Adipocyte (in vitro differentiated cells): ENCODE data around the gene LBHD2.

Experiments used
- DNase-seq: peaks from one replicate; pipeline ENCODE4 v3.0.0-alpha.2; 2015; ENCODE audit warnings: low read depth
- H3K27me3 ChIP-seq: replicated peaks from 2 replicates; pipeline ENCODE4 v1.7.0; 2013; ENCODE audit warnings: mild to moderate bottlenecking, low read length, moderate library complexity; ENCODE audit not compliant: control insufficient read depth, insufficient read depth
- H3K36me3 ChIP-seq: 2 replicates; pipeline ENCODE4 v1.7.0; 2013; ENCODE audit warnings: low read length, mild to moderate bottlenecking, moderate library complexity; ENCODE audit not compliant: control insufficient read depth, insufficient read depth, severe bottlenecking
- H3K4me1 ChIP-seq: 2 replicates; pipeline ENCODE4 v1.7.0; 2013; ENCODE audit warnings: mild to moderate bottlenecking, low read length, moderate library complexity; ENCODE audit not compliant: control insufficient read depth, insufficient read depth
- H3K4me3 ChIP-seq: 2 replicates; pipeline ENCODE4 v1.7.0; 2013; ENCODE audit warnings: mild to moderate bottlenecking, low read length, moderate library complexity
- H3K9ac ChIP-seq: 2 replicates; pipeline ENCODE4 v1.7.0; 2013; ENCODE audit warnings: mild to moderate bottlenecking, low read length, moderate library complexity
- H3K9me3 ChIP-seq: 2 replicates; pipeline ENCODE4 v1.7.0; 2013; ENCODE audit warnings: mild to moderate bottlenecking, low read length, moderate library complexity; ENCODE audit not compliant: control insufficient read depth

LBHD2 gene

GRCh38 chr14:103139132-103140025, 55.4 kb downstream of the LBHD2 start:
- peaks cover 4% of the 10 kb centered on the region for H3K27me3 ChIP-seq
- peaks cover 27% of the 10 kb centered on the region for H3K4me1 ChIP-seq
- no peak overlapping the region for H3K4me3 ChIP-seq

More at GRCh38 chr14:103139132-103140025, 55.4 kb downstream of the LBHD2 start:
- DNase-seq = no peak
- H3K36me3 ChIP-seq = peaks cover 18% of the 10 kb centered on the region
- H3K9me3 ChIP-seq = no peaks in the 10 kb centered on the region
- no peak overlapping the region for H3K9ac ChIP-seq
